T1000 (cell line): Measurements from ENCODE around the gene CEP19.

Experiments
- DNase-seq: peaks from one replicate; lab custom pipeline; 2025; ENCODE audit warnings: mixed read lengths; lab: John Stamatoyannopoulos, UW

Gene CEP19

DNA sequence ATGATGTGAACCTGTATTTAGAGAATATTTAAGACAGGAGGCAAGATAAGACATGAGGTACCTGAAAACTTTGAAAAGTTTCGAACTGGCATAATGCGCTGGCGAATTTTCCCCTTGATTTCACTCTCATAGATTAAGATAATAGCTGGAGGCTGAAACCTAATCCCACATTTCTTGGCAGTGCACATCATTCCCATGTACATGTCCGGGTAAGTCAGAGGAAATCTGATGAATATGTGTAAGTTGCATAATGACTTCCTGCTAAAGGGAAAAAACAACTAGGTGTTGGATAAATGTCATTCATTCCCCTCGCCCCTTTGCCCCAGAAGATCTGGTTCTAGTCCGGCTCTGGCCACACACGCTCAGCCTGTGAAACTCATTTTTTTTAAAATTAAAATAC lies 3.6 kb downstream of the CEP19 start:
- DNase-seq, result no peak

DNA sequence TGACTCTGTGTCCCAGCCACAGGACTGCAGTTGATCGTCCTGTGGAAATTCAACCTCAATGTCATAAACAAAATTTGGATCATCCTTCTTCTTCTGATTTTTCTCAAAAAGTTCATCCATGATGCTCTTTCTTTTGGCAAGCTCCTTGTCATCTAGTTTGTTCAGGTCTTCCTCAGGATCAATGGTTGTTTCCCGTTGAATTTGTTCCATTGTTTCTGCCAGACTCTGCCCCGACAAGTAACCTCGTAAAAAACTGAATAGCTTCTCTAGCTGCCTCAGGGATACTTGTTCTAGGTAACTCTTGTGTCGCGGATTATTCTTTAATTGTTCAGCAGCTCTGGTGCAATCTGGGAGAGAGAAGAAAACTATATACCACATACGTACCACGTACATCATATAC lies 4.5 kb downstream of the CEP19 start:
- no peak for DNase-seq

DNA sequence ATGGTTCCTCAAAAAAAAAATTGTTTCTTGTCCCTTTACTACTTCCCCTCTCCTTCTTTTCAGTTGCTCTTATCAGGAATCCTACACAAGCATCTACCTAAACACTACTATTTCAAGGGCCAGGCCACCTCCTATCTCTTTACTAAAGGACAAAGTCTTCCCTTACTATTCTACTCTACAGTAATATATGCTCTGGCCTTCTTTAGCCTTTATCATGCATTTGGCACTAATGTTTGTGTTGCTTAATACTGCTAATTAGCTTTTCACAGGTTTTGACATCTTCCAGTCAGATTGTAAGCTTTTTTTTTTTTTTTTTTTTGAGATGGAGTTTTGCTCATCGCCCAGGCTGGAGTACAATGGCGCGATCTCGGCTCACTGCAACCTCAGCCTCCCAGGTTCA lies 5.3 kb downstream of the CEP19 start:
- no peak for DNase-seq

DNA sequence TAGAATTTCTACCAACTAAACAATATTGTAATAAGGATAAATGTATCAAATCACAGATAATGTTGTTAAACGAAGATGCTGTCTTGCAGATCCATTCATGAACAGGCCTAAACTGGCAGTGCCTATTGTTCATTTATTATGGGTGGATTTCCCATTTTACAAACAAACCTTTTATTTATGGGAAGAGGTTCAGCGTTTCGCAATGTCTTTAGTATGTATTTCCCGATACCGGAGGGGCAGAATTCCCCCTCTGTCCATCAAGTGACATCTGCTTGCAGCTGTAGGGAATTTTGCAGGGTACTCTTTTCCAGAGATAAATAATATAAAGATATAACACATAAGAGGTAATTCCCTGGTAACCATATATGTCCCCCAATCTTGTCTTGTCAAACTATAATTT lies 5.7 kb downstream of the CEP19 start:
- no peak for DNase-seq

DNA sequence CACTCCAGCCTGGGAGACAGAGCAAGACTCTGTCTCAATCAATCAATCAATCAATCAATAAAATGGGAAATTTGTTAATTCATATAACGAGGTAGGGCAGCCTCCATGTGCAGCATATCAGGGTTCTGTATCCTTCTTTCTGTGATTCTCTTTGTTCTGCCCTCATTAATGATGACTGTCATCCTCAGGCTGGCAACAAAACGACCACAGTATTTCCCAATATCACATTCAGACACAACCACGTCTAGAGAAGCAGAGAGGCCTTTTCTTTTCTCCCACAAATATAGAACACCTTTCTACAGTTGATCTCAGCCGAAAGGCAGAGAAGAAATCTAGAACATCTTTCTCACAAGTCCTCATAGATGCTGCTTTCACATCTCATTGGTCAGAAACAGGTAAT lies 11.2 kb downstream of the CEP19 start:
- DNase-seq, result no peak

DNA sequence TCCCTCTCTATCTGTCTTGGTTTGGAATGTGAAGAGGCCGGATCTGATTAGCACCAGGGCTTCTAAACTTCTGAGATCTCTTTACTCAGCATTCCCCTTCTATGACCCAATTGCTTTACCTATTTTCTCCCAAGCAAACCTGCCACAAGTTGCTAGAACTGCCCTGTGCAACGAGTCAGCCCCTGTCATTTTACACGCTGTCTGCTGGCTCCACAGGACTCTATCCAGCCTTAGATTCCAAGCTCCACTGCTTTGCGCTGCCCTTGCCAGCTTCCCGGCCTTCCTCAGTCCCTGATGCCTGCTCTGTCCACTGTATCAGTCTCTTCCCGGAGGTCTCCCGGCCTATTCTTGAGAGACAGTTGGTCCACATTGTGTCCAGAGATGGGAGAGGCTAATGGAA lies 12.3 kb downstream of the CEP19 start:
- no peak for DNase-seq

DNA sequence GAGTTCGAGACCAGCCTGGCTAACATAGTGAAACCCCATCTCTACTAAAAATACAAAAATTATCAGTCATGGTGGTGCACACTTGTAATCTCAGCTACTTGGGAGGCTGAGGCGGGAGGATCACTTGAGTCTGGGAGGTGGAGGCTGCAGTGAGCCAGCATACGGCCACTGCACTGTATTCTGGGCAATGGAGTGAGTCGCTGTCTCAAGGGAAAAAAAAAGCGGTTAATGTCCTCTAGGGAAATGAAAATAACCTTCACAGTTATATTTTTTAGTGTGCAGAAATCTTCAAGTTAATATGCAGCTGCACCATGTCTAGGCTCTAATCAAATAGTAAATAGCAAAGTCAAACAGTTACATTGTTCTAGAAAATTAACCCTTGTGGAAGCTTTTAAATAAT lies 14.8 kb downstream of the CEP19 start:
- DNase-seq, result no peak

DNA sequence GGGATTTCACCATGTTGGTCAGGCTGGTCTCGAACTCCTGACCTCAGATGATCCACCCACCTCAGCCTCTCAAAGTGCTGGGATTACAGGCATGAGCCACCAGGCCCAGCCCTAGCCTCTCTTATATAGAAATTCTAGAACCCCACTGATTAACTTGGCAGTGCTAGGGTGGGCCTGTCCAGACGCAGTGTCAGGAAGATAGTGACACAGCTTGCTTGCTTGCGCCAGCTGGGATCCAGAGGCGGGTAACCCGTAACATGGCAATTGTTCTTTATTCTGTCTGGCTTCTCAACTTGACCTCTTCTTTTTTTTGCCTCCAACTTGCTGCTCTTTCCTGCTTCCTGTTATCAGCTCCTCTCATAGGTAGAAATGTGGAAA lies 16.2 kb downstream of the CEP19 start:
- no peak for DNase-seq

DNA sequence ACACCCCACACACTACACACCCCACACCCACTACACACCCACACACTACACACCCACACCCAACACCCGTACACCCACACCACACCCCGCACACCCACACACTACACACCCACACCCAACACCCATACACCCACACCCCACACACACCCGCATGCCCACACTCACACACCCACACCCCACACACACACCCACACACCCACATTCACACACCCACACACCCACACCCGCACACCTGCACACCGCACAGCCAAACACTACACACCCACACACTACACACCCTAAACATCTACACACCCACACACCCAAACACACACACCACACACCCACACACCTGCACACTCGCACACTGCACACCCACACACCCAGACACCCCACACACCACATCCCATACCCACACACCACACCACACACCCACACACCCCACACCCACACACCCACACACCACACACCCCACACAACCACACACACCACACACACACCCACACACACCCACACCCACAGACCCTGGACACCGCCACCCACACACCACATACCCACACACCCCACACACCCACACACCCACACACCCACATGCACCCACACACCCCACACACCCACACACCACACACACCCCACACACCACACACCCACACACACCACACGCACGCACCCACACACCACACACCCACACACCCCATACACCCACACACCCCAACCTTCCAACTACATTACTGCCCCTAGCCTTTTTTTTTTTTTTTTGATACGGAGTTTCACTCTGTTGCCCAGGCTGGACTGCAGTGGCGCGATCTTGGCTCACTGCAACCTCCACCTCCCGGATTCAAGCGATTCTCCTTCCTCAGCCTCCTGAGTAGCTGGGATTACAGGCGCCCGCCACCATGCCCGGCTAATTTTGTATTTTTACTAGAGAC lies 16.9 kb downstream of the CEP19 start:
- DNase-seq, result no peak

DNA sequence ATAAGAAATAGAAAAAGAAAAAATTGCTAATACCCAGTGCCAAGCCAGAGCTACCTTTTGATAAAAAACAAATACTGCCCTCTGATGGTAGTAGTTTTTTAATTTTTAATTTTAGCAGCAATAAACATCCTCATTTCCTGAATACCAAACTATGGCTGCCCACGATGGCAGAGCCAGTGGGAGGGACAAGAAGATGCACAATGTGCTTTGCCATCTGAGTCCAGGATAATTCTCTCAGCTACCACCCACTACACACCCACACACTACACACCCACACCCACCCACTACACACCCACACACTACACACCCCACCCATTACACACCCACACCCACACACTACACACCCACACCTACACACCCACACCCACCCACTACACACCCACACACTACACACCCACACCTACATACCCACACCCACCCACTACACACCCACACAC lies 17.8 kb downstream of the CEP19 start:
- no peak for DNase-seq

DNA sequence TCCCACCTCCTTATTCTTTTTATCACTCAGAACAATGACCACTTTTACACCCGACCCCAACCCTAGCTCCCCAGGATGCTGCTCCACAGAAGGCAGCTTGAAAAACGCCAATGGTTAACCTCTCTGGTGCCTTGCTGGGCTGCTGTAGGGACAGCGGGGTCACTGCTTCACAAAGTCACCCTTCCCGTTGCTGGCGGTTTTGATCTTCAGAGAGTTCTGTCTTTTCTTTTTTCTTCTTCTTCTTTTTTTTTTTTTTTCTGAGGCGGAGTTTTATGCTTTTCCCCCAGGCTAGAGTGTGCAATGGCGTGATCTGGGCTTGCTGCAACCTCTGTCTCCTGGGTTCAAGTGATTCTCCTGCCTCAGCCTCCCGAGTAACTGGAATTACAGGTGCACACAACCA lies 20.7 kb downstream of the CEP19 start:
- no peak for DNase-seq

DNA sequence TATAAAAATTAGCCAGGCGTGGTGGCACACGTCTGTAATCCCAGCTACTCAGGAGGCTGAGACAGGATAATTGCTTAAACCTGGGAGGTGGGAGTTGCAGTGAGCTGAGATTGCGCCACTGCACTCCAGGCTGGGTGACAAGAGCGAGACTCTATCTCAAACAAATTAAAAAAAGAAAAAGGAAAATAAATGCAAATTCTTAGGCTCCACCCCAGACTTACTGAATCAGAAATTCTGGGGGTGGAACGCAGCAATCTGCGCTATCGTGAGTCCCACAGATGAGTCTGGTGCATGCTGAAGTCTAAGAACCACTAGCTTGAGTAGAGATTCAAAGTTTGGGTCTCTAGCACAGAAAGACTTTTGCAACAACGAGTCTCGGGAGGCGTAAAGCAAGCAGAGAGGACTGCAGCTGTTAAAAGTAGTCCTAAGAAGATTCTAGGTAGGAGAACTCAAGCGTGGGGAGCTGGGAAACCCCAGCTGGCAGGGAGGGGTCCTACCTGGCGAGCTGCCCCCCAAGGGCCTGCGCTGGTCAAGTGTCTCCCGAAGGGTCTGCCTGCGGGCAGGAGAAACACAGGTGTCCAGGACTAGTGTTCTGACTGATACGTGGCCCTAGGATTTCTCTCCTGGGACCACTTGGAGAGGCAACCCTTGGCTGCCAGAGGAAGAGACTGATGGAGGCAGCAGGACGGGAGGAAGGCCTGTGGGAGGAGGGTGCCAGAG lies 21.9 kb downstream of the CEP19 start:
- DNase-seq, result no peak

DNA sequence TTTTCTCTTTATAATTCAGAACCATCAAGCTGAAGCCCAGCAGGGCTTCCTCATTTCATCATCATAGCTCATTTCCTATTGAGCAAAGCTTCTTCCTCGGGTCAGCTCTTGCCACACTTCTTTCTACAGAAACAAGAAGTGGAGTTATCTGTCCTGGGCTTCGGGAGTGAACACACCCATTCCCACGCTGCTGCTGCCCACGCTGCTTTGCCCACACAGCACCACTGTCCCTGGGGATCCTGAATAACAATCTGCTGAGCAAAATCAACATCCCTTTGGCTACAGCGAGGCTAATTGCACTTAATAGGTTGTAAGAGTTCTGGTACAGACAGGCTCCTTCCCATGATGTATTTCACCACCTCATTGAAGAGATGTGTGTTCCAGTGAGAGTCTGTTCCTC lies 23.7 kb downstream of the CEP19 start:
- no peak for DNase-seq

DNA sequence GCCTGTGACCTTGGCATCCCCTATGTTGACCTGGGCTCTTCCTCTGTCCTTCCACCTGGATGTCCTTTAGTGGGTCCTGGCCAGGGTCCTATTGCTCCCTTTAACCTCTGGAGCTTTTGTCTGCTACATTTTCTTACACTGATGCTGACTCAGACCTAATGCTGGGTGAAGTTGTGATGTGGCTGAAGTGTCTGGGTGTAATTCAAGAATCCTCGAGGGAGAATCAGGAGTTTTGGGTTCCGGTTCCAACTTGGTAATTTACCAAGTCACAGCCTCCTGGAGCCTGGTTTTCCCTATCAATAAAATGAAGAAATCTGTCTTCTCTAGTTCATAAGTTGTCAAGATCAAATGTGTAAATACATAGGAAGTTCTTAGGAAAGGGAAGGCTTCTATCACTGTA lies 25.6 kb downstream of the CEP19 start:
- DNase-seq, result no peak

DNA sequence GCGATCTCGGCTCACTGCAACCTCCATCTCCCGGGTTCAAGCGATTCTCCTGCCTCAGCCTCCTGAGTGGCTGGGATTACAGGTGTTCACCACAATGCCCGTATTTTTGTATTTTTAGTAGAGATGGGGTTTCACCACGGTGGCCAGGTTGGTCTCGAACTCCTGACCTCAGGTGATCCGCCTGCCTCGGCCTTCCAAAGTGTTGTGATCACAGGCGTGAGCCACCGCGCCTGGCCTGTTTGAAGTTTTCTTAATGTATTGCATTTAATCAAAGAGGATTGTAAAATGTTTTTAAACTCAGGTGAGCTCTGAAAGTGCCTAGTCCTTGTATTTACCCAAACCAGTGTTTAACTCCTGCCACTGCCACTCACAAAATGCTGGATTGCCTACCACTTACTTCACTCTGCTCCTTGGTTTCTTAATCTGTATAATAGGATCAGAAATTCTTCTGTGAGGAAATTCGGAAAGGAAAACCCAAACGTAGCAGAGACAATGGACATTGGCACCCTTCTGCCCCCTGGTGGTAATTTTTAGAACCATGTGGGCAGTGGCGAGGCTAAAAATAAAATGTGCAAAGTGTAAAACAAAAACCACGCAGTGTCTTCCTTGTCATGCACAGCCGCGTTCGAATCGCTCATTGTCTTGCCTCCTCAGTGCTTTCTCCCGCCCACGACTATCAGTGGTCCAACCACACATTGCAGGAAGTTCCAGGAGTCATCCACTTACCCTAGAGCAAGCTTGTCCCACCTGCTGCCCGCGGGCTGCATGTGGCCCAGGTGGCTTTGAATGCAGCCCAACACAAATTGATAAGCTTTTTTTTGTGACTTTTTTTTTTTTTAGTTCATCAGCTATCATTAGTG lies 27.3 kb downstream of the CEP19 start:
- DNase-seq, result no peak

DNA sequence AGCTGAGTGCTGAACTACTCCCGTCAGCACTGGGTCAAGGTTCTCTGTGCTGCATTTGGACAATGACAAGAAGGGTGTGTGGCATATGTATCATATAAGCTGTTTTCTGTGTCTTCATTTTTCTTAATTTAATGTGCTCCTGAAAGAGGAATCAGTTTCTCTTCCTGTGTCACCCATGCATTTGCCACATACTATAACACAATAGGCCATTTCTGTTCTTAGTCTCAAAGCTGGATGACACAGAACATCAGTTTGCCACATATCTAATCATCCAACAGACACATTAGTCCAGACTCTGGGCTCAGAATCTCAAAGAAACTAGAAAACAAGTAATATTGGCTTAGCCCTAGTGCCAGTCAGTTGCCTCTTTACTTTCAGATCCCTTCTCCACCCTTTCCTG lies 34.1 kb downstream of the CEP19 start:
- no peak for DNase-seq

DNA sequence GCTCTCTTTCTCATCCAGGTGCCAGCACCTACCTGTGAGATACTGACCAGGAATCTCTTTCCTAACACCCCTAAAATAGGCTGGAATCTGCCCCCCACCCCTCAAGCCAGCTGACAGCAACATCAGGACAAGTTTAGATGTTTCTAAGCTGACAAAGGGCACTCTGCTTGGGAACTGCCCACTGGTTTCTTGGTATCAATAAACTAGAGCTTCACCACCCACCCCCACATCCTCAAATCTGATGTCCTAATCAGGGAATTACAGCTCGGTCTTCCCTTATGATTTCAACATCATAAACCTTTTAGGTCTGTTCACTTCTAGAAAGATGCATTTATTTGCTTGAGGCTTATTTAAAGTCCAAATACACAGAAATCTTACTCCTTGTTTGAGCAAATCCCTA lies 34.7 kb downstream of the CEP19 start:
- DNase-seq, result no peak

DNA sequence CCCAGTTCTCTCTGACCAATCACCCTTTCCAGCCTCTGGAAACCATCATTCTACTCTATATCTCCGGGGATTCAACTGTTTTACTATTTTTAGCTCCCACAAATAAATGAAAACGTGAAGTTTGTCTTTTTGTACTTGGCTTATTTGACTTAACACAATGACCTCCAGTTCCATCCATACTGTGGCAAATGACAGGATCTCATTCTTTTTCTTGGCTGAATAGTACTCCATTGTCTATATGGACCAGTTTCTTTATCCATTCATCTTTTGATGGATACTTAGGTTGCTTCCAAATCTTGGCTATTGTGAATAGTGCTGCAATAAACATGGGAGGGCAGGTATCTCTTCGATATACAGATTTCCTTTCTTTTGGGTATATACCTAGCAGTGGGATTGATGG lies 38.4 kb downstream of the CEP19 start:
- no peak for DNase-seq

DNA sequence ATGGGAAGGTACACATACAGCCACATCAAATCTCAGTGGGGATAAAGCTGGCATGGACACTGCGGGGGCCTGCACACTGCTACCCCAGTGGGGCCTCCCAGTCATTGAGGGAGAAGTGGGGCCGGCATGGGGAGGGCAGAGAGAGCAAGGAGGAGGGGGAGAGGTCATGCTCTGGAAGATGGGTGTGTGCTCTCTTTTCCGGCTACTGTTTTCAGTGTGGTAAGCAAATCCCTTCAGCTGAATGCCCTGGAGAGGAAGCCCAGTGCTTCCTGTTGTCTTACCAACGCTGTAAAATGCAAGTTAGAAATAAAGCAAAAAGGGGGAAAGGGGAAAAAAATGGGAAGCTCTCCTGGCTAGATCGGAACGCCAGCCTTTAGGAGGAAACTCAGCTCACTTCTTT lies 41.7 kb downstream of the CEP19 start:
- no peak for DNase-seq

DNA sequence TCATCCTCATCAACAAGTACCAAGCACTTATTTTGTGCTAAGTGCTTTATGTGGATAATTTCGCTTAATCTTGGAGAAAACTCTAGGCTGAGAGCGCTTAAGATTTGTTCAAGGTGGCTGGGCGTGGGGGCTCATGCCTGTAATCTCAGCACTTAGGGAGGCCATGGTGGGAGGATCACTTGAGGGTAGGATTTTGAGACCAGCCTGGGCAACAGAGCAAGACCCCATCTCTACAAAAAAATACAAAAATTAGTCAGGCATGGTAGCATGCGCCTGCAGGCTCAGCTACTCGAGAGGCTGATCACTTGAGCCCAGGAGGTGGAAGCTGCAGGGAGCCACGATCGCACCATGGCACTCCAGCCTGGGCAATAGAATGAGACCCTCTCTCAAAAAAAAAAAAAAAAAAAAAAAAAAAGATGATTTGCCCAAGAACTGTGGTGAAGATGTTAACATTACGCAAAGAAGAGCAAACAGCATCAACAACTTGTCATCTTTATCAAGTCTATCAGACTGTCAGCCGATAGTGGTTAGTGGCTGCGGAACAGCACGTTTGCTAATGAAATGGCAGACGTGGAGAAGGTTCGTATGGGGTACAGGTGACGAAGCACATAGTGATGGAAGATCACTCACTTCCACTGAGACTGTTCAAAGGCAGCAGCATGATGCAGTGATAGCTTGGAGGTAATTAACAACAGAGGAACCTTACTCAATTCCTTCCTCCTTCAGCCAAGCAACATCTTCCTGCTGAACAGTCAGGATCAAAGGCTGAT lies 44.8 kb downstream of the CEP19 start:
- no peak for DNase-seq

DNA sequence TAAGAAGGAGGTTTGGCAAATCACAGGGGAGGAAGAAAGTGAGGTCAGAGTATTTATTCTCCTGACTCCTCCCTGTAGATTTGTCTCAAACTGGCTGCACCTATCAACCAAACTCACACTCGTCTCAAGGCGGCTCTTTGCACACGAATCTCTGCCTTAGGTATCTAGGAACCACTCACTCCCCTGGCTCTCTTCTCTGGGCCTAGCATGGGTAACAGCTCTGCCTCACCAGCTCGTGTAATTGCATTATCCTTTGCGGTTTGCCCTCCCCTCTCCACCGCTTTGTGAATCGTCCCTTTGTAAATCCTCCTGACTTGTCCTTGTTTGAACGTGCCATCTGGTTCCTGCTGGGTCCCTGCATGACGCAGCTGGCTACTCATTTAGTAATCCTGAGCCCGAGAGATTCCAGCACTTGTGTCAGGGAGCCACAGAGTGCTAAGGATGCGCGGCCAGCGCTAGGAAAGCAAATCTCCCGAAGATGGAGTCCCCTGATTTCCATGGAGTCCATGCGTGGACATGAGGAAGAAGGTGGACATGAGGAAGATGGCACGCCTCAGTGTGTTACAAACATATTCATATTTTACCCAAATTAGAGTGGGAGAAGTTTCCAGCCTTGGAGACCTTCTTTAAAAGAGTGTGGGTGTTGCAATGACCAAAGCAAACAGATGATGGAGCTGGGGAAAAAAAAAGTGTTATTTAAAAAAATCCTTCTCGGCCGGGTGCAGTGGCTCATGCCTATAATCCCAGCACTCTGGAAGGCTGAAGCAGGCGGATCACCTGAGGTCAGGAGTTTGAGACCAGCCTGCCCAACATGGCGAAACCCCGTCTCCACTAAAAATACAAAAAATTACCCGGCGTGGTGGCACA lies 45.8 kb downstream of the CEP19 start:
- no peak for DNase-seq
